Measurements from ENCODE around the gene FLRT2.

The FLRT2 gene, protein sequence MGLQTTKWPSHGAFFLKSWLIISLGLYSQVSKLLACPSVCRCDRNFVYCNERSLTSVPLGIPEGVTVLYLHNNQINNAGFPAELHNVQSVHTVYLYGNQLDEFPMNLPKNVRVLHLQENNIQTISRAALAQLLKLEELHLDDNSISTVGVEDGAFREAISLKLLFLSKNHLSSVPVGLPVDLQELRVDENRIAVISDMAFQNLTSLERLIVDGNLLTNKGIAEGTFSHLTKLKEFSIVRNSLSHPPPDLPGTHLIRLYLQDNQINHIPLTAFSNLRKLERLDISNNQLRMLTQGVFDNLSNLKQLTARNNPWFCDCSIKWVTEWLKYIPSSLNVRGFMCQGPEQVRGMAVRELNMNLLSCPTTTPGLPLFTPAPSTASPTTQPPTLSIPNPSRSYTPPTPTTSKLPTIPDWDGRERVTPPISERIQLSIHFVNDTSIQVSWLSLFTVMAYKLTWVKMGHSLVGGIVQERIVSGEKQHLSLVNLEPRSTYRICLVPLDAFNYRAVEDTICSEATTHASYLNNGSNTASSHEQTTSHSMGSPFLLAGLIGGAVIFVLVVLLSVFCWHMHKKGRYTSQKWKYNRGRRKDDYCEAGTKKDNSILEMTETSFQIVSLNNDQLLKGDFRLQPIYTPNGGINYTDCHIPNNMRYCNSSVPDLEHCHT

DNA sequence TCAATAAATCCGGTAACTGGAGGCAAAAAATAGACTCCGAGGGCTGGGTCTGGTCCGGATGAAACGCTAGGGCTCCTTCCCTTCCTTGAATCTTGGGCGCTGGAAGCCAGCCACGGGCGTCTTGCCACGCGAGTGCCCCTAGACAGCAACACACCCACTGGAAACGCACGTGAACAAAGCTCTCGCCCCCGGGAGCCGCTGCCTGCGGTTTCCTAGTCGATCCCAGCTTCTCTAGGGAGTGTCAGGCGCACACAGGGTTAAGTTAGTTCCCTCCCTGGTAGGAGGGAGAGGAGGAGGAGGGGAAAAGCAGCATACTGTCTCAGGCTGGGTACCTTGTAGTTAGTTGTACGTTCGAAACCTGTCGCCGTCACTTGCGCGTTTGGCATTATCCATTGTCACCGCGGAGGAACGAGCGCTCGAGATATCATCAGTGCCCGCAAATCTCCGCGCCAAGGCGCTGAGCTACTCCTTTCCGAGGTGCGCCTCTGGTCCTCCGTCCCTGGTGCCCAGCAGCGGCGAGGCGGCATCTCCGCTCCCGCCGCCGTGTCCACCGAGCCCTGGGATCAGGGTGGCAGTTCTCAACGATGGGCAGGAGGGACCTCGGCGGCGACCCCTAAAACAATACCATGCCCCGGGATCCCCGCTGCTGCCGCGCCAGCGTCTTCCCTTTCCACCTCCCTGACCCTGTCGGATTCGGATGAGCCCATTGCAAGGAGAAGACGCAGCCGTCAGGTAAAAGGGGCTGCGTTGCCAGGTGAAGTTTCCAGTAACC lies at the start of gene FLRT2:
Gene FLRT2, plus strand, starts transcription at position 342 of the 772 bp plus-strand sequence. CDS start 91,371 bp downstream, outside the sequence.
- DNase-seq (ENCODE audit: low read depth in 2 of 2) = no peak

DNA sequence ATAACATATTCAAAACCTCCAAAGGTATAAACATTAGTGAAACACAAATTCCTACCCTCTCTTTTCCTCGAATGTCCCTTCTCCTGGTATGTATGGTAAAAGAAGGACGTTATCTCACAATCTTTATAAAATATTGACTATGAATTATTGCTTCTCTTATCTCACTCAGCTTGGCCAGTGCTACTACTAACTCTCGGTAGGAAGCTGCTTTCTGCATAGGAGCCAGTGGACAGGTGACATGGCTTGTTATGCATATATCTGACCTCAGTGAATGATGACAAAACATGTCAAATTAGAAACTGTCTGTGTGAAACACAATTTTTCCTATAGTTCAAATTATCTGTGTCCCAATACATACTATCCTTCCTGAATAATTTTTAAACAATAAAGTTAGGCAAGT lies 48.5 kb upstream of the FLRT2 start:
- DNase-seq (ENCODE audit: low read depth in 2 of 2) = no peak

DNA sequence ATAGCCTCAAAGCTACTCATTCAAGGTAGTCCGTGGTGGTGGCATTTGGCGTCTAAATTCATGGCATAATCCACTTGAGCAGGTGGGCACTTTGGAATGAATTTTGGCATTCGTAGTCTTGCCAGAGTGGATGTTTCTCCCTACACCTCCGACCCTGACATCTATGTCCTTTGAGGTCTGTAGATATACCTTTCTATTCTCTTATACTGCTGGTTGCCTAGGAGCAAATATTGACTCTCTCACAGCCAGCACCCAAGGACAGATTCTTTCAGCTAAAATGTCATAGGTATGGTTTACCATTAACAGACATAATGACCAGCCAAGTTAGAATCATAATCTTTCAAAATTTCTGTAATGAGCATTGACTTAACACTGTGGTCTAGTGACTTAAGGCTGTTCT lies 47.4 kb upstream of the FLRT2 start:
- DNase-seq (ENCODE audit: low read depth in 2 of 2) = no peak

DNA sequence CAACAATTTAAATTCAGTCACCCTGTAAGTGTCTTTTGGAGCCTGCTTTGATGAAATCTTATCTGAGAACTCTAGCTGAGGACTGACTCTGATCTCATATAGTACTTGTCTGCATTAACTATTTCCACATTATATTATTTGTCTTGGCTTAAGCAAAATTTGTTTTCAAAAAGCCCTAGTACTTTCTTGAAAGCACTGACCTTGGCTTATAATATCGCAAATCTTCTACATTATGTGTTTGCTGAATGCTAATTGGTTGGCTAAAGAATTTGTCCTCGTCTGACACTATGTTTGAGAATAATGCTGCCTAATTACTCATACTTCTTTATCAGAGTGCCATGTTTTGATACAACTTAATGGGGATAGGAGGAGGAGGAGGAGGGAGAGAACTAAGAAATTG lies 46.9 kb upstream of the FLRT2 start:
- DNase-seq (ENCODE audit: low read depth in 2 of 2) = no peak

DNA sequence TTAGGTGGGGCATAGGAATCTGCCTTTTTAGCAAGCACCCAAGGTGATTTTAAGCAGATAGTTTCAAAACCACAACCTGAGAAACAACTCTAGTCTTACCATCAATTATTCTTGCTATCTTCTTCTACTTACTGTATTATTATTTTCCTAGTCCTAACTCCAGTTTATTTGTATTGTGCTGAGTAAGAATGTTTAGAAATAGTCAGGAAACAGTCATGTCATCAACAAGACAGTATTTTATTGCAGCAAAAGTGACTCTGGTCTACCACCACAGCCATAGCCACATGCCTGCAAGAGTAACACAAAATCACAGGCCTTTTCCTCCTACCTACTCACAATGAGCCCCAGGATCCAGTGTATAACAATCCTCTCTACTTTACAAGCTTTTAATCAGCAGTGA lies 46.3 kb upstream of the FLRT2 start:
- no peak for DNase-seq (ENCODE audit: low read depth in 2 of 2)

DNA sequence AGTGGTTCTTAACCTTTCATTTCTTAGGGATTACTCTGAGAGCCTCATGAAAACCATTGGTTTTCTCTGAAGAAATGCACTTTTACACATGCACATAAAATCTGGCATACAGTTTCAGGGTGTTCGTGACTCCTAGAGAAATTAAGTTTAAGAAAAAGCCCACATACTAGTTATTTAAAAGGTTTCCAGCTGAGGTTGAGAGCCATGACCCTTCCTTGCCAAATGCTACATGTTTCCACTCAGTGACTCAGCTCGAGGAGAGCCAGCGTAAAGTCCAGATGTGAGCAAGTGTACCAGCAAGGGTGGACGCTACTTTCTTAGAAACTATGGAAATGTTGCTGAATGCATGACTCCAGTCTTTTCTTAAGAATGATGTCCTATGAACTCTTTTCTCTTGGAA lies 42.7 kb upstream of the FLRT2 start:
- DNase-seq (ENCODE audit: low read depth in 2 of 2) = no peak

DNA sequence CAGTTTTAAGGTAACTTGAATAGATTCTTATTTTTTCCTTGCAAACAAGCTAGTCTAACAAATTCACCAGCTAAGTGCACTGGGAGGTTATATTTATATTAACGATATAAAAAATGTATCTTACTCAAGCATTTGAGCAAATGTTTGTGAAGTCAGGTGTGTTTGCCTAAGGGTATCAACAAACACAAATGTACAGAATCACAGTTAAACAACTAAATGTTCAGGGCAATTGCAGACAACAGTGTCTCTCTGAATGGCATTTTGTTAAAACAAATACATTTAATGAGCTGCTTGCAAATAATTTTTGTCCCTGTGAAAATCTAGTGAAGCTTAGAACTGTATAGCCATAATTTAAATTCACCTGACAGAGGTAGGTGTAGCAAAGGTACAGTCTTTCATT lies 28.2 kb upstream of the FLRT2 start:
- no peak for DNase-seq (ENCODE audit: low read depth in 2 of 2)

DNA sequence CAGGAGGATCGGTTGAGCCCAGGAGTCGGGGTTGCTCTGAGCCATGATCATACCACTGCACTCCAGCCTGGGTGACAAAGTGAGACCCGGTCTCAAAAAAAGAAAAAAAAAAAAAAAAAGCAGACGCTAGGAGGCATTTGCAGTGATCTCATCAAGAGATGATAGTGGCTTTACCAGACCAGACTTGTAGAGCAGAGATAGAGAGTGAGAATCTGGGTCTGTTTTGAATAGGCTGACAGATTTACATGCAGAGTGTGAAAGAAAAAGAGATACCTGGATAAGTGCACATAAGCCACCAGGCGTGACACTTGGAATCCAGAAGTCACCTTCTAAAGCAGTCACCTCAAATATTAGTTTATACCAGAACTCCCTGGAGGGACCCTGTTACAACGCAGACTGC lies 21.1 kb upstream of the FLRT2 start:
- DNase-seq (ENCODE audit: low read depth in 2 of 2) = no peak

DNA sequence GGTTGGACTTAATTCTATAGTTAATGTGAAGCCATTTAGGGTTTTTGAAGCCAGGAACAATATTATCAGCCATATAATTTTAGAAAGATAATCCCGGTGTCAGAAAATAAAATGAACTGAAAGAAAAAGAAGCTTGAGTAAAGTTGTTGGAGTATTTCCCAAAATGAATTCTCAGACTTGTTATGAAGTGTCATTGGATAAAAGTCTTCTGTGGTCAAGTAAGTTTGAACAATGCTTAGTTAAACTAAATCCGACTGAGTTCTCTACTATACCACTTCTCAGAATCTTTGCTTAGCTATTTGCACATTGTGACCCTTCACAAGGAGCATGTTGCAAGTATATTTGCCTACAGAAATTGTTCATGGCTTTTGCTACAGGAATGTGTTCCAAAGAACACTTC lies 17.5 kb upstream of the FLRT2 start:
- no peak for DNase-seq (ENCODE audit: low read depth in 2 of 2)

DNA sequence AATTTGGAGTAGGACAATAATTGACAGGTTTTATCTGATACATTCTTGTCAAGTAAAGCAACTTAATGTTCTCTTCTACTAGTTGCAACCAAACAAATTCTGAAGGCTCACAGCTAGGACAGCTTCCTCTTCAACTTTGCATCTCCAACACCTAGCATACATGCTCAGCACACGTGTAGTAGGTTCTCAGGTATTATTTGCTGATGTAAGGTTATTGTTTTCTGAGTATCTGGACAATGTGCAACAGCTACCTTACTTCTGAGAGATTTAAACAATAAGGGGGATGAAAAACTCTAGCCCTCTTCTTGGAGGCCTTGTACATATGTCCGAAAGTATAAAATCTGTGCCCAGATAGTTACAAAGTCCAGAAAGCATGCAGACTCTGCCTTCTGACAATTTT lies 15.5 kb upstream of the FLRT2 start:
- DNase-seq (ENCODE audit: low read depth in 2 of 2) = no peak

DNA sequence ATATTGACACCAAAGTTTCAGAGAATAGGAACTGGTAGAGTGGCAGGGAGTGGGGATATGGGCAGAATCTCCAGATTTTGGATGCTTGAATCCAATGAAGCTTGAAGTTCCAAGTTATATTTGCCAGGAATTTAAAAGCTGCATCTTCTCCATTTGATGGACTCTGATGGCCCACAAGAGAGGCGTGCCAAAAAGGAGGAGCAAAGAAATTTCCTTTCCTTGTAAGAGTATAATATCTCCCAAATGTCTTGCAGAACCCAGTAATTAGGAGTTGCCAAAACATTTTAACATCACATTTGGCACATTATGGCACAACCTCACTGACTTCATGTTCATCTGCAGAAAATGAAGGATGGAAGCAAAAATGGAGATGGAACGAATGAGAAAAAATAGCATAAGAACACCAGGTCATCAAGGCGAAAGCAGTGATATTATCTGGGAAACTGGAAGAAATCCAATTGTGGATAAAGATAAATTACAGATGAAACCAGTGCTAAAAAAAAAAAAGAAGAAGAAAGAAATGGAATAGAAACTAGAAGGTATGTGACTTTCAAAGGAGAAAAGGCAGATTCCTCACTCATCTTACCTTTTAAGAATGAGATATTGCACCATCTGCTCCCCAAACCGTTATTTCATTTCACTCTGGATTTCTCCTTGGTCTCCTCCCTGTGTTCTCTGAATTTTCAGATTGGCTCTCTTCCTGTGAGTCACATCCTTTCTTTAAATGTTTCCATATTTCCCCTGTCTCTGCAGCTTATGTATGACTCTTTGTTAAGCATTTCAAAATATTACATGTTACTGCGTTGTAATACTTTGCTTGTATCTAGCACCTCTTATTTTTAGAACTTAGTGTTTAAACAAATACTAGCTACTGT lies 13.5 kb upstream of the FLRT2 start:
- no peak for DNase-seq (ENCODE audit: low read depth in 2 of 2)

DNA sequence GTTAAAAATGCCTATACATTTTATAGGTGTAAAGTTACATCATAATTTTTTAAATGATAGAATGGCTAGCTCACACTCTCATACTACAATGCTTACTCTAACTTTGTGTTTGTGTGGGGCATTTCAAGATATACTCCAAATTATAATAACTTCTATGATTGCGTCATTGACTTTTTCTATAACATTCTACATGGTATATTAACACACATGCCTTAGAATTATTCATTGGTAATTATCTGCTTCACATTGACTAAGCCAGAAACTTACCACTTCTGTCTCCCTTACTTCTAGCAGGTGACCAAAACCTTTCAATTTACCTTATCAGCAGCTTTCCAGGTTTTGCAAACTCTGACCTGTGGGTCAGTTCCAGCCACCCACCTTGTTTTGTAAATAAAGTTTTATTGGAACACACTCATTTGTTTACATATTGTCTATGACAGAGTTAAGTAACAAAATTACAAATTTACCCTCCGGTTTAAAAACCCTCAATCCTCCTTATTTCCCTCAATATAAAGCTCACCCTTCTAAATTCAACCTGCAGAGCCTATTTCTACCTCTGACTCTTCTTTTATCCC lies 12.7 kb upstream of the FLRT2 start:
- DNase-seq (ENCODE audit: low read depth in 2 of 2) = no peak

DNA sequence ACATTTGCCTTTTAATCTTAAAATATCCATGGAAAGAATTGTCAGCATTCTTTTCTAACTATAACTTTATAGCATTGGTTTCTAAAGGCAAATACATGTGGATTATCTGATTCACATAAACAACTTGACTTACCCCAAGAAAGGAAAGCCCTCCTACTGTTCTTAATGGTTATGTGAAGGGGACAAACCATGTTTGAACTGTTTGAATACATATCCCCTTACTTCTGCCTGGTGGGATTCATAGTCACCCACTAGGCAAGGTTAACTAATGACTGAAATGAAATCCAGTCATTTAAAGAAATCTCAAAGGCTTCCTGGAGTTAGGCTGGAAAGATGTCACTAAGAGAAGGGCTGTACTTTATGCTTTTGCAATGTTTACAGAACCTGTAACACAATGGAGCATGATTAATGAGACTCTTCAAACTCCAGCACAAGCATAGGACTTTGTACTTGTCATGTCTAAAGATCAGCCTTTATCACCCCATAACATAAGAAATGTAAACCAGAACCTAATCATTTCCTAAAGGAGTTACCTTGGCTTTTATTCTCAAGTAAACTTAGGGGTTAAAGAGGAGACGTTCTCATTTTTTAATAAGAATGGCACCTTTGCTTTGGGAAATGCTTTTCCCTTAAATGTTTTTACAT lies 10.2 kb upstream of the FLRT2 start:
- no peak for DNase-seq (ENCODE audit: low read depth in 2 of 2)

DNA sequence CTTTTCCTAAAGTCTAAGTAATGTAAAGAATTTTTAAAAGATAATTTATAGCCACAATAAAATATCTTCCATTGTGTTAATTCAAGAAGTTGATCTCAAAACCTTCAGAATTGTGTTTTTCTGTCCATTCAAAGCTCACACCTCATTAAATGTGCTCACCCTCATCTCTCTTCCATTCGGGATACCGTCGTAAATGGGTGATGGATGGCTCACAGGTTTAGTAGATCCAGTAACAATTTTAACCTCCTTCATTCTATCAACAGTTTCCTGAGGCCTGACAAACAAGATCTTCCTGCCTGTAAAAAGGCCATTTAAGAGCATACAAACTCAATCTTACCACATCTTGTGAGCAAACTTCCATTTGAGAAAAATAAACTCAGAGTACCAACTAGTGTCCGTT lies 9.4 kb upstream of the FLRT2 start:
- DNase-seq (ENCODE audit: low read depth in 2 of 2) = no peak

DNA sequence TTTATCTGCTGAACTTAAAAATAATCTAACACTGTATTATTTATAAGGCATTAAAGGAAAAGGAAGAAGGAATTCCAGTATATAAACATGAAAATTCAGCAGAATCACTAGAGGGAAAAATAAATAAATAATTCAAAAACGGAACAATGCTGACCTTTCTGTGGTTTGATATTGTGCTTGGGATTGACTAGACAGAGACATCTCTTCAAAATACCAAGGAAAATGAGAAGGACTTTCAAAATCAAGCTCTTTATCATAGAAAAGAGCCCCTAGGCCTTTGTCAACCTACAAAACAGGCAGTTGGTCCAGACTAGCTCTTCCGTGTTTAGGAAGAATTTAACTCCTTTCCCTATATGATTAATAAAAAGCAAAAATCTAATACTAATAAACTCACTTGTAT lies 6.3 kb upstream of the FLRT2 start:
- no peak for DNase-seq (ENCODE audit: low read depth in 2 of 2)

DNA sequence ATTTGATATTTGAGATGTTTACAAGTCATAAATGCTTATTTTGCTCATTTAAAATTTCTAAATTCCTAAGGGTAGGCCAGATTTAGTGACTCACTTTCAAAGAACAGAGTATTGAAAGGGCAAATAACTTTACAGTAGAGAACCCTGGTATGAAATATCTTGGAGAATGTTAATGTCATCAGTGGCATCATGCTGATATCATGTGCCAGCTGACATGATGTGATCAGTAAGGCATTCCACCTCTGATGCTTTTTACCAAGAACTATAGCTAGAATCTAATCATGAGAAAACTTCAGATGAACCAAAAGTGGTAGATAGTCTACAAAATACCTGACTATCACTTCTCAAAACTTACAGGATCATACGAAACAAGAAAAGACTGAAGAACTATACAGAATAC lies 2.9 kb upstream of the FLRT2 start:
- no peak for DNase-seq (ENCODE audit: low read depth in 2 of 2)

DNA sequence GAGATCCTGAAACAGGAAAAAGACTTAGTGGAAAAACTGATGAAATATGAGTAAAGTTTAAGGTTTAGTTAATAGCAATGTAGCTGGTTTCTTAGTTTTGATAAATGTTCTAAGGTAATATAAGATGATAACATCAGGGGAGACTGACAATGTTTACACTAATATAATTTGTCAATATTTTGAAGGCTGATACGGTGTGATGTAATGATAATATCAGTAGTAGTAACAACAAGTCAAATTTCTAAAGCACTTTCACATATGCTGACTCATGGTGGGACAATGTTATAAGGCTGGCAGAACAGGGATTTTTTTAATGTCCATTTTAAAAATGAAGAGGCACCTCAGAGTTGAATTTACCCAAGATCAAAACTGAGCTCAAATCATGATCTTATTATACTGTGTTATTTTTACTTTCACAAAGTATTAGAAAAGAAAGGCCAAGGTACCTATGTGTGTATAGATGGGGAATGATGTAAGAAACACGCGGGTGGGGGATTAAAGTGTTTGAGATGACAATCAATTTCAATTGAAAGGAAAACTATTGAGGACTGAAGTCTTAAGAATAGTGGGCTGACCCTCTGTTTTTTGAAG lies 2.4 kb upstream of the FLRT2 start:
- DNase-seq (ENCODE audit: low read depth in 2 of 2) = no peak

DNA sequence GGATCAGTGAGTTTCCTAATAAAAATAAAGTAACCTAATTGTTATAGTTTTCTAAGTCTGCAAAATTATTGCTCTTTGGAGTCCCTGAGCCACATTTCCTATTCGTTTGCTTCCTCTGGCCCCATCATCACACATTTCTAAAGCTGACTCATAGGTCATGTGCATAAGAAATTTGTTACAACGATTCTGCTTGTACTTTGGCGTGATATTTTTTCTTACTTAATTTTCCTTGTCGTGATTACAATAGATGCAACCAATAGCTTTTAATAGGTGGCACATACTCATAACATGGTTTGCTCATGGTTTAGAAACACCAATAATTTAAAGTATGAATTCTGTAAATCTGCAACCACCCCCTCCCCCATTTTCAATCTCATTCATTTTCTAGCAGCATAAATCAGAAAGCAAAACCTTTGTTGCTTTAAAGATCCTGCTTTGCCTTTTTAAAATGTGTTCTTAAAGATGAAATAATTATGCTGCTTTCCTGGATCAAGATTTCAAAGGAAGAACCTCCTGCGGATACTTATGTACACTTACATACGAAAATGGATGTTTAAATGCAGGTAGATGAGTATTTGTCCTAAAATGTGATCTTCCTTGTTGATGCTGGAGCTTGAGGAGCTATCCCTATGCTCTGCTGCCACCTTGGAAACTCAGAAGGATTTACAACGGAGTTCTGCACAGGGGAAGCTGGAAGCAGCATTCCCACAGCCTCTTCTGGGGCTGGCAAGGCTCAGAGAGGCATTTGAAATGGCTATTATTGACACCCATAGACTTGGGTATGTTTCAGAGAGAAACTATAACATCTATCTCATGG lies 1.7 kb upstream of the FLRT2 start:
- no peak for DNase-seq (ENCODE audit: low read depth in 2 of 2)

DNA sequence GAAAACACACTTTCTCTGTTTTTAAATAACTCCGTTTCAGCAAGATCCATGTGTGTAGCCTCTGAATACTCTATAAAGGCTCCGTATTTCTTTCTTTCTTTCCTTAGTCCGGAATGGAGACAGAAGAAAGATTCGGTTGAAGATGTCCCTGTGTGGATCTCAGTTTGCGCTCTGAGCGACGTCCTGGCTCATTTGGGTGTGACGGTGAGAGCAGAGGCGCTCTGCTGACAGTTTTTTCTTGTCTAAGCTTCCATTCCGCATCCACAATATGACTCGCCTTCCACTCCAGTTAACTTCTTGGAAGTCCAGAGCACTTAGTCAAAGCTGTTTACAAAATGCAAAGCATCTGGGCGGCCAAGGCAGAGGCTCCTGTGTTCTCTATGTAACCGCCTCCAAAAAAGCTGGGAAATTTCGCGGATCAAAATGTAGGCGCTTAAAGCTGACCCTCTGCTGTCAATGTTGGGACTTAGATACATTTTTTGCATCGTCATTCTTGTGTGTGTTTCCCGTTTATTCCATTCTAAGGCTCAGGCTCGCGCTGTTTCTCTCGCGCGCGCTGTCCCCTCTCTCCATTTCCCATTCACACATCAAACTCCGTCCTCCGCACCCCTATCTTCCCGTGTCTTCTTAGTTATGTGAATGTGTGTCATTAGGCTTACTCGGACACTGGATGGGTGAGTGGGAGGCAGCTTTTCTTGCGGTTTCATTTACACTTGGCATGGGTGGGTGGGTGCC lies 880 bp upstream of the FLRT2 start:
- DNase-seq (ENCODE audit: low read depth in 2 of 2) = no peak

Data from stimulated activated CD8-positive, alpha-beta memory T cell treated with anti-CD3 and anti-CD28 coated beads, Interleukin-7, amount 100 ng/mL, for 1 hour (primary cell).